LNCaP clone FGC (cell line): Measurements from ENCODE around the gene CFAP74.

ENCODE experiments used
- DNase-seq: peaks from one replicate; pipeline ENCODE4 v3.0.0-alpha.2; 2011; ENCODE audit warnings: low read depth
- H3K4me3 ChIP-seq: 2 replicates; pipeline ENCODE4 v1.5.1; 2011; ENCODE audit warnings: mild to moderate bottlenecking, low read depth, low read length, control low read depth
- CTCF ChIP-seq: IDR thresholded peaks from 2 replicates; pipeline ENCODE4 v1.5.1; 2012; ENCODE audit warnings: mild to moderate bottlenecking; ENCODE audit not compliant: control insufficient read depth, insufficient read depth; ENCODE audit errors: extremely low read depth

Gene CFAP74

GRCh38 chr1:1955621-1956094, 47.9 kb downstream of the CFAP74 start:
- no peak overlapping the region for H3K4me3 ChIP-seq
- DNase-seq: no peak
- TF ChIP-seq CTCF: no peak

GRCh38 chr1:1954831-1955441, 48.6 kb downstream of the CFAP74 start:
- no peak overlapping the region for H3K4me3 ChIP-seq
- no peak for DNase-seq
- peak; percentile 19 for TF ChIP-seq CTCF

- no peak for DNase-seq
- H3K4me3 ChIP-seq: no peak overlapping the region
- TF ChIP-seq CTCF: no peak
Observed at GRCh38 chr1:1954015-1954414, 49.6 kb downstream of the CFAP74 start.

GRCh38 chr1:1950940-1951339, 52.6 kb downstream of the CFAP74 start:
- TF ChIP-seq CTCF: no peak
- H3K4me3 ChIP-seq: no peak overlapping the region
- no peak for DNase-seq

GRCh38 chr1:1948783-1949182, 54.8 kb downstream of the CFAP74 start:
- DNase-seq: no peak
- no peak overlapping the region for H3K4me3 ChIP-seq
- TF ChIP-seq CTCF: no peak

GRCh38 chr1:1947493-1947892, 56.1 kb downstream of the CFAP74 start:
- no peak overlapping the region for H3K4me3 ChIP-seq
- no peak for TF ChIP-seq CTCF
- DNase-seq: no peak

- no peak for TF ChIP-seq CTCF
- DNase-seq: no peak
- H3K4me3 ChIP-seq: no peak overlapping the region
Observed at GRCh38 chr1:1946540-1946939, 57.0 kb downstream of the CFAP74 start.
